ENCODE measurements around the gene HES4. TPM values are rescaled to one million over a fixed set of nuclear protein-coding genes. Genes with fewer than 3 reads are reported as not detected.
A peak's percentile ranks its signal among the peaks of the same experiment; 100 is the strongest.

The HES4 gene
- total and polyA plus RNA-seq, 2 of the 13 experiments (the other 11 are each of a cell fraction or from before 2014, with no cell fraction given) = 8.8 to 10.6 TPM

DNA sequence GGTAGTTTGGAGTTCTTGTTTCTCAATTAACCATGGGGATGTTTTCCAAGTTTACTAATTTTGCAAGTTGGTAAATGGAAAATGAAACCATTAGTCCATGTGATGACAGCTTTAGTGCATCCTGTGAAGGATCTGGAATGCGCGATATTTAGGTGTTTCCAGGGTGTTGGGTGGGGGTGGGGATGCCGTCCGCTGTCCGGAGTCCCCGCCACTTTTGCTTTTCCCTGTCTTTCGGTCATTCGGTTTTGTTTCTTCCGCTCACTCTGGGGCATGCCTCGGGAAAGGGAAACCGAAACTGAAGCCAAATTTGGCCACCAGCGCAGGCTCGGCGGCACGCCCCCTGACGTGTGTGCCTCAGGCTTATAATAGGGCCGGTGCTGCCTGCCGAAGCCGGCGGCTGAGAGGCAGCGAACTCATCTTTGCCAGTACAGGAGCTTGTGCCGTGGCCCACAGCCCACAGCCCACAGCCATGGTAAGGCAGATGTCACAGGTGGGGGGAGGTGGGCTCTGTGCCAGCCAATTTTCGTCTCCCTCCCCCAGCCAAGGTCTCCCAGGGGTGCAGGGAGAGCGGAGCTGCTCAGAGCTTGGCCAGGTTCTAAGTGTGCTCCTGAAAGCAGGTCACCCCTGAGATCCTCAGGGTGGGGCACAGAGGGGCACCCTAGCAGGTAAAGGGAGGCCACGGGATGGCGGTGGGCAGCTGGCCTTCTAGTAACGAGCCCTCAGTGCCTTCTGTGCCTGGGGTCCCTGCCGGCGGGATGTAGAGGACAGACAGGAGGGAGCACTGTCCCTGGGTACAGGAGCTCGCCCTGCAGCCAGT, 13.4 kb upstream of the HES4 start, which contains the start of gene ISG15 (continued):
- TF ChIP-seq, protein P1, sequence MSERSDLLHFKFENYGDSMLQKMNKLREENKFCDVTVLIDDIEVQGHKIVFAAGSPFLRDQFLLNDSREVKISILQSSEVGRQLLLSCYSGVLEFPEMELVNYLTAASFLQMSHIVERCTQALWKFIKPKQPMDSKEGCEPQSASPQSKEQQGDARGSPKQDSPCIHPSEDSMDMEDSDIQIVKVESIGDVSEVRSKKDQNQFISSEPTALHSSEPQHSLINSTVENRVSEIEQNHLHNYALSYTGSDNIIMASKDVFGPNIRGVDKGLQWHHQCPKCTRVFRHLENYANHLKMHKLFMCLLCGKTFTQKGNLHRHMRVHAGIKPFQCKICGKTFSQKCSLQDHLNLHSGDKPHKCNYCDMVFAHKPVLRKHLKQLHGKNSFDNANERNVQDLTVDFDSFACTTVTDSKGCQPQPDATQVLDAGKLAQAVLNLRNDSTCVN (CRISPR knock-in tag; IDR thresholded peaks at IDR 0.05; ENCODE audit: borderline replicate concordance) = peak; percentile 46; the same call in 1 of the 2 replicates
- TF ChIP-seq, protein P2, sequence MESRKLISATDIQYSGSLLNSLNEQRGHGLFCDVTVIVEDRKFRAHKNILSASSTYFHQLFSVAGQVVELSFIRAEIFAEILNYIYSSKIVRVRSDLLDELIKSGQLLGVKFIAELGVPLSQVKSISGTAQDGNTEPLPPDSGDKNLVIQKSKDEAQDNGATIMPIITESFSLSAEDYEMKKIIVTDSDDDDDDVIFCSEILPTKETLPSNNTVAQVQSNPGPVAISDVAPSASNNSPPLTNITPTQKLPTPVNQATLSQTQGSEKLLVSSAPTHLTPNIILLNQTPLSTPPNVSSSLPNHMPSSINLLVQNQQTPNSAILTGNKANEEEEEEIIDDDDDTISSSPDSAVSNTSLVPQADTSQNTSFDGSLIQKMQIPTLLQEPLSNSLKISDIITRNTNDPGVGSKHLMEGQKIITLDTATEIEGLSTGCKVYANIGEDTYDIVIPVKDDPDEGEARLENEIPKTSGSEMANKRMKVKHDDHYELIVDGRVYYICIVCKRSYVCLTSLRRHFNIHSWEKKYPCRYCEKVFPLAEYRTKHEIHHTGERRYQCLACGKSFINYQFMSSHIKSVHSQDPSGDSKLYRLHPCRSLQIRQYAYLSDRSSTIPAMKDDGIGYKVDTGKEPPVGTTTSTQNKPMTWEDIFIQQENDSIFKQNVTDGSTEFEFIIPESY (CRISPR knock-in tag; IDR thresholded peaks at IDR 0.05) = peak; percentile 28; the same call in 1 of the 2 replicates
- 0 out of 2 replicates have a peak, but pooled peaks have one; percentile 37 for TF ChIP-seq KLF6 (CRISPR knock-in tag; IDR thresholded peaks at IDR 0.05)
- TF ChIP-seq SP4 (CRISPR knock-in tag; IDR thresholded peaks at IDR 0.05) = 0 out of 2 replicates have a peak, but pooled peaks have one; percentile 32
- no peak for TF ChIP-seq ZNF383 (CRISPR knock-in tag; IDR thresholded peaks at IDR 0.05; ENCODE audit: borderline replicate concordance)
- TF ChIP-seq, protein P3, sequence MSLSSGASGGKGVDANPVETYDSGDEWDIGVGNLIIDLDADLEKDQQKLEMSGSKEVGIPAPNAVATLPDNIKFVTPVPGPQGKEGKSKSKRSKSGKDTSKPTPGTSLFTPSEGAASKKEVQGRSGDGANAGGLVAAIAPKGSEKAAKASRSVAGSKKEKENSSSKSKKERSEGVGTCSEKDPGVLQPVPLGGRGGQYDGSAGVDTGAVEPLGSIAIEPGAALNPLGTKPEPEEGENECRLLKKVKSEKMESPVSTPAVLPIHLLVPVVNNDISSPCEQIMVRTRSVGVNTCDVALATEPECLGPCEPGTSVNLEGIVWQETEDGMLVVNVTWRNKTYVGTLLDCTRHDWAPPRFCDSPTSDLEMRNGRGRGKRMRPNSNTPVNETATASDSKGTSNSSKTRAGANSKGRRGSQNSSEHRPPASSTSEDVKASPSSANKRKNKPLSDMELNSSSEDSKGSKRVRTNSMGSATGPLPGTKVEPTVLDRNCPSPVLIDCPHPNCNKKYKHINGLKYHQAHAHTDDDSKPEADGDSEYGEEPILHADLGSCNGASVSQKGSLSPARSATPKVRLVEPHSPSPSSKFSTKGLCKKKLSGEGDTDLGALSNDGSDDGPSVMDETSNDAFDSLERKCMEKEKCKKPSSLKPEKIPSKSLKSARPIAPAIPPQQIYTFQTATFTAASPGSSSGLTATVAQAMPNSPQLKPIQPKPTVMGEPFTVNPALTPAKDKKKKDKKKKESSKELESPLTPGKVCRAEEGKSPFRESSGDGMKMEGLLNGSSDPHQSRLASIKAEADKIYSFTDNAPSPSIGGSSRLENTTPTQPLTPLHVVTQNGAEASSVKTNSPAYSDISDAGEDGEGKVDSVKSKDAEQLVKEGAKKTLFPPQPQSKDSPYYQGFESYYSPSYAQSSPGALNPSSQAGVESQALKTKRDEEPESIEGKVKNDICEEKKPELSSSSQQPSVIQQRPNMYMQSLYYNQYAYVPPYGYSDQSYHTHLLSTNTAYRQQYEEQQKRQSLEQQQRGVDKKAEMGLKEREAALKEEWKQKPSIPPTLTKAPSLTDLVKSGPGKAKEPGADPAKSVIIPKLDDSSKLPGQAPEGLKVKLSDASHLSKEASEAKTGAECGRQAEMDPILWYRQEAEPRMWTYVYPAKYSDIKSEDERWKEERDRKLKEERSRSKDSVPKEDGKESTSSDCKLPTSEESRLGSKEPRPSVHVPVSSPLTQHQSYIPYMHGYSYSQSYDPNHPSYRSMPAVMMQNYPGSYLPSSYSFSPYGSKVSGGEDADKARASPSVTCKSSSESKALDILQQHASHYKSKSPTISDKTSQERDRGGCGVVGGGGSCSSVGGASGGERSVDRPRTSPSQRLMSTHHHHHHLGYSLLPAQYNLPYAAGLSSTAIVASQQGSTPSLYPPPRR (CRISPR knock-in tag; IDR thresholded peaks at IDR 0.05; ENCODE audit: borderline replicate concordance) = 0 out of 2 replicates have a peak, but pooled peaks have one; percentile 20
- TF ChIP-seq, protein P4, sequence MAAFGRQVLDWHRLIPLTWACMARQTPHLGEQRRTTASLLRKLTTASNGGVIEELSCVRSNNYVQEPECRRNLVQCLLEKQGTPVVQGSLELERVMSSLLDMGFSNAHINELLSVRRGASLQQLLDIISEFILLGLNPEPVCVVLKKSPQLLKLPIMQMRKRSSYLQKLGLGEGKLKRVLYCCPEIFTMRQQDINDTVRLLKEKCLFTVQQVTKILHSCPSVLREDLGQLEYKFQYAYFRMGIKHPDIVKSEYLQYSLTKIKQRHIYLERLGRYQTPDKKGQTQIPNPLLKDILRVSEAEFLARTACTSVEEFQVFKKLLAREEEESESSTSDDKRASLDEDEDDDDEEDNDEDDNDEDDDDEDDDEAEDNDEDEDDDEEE (CRISPR knock-in tag; IDR thresholded peaks at IDR 0.05) = peak; percentile 71; the same call in 1 of the 2 replicates
- TF ChIP-seq SOX6 (IDR thresholded peaks at IDR 0.05) = no peak
- TF ChIP-seq SOX6 (CRISPR knock-in tag; IDR thresholded peaks at IDR 0.05) = 0 out of 2 replicates have a peak, but pooled peaks have one; percentile 22
- peak; percentile 60 for TF ChIP-seq GABPB1 (CRISPR knock-in tag; IDR thresholded peaks at IDR 0.05)
- TF ChIP-seq MXD4 (CRISPR knock-in tag; IDR thresholded peaks at IDR 0.05) = peak; percentile 77
- TF ChIP-seq RFXANK (CRISPR knock-in tag; IDR thresholded peaks at IDR 0.05) = 0 out of 2 replicates have a peak, but pooled peaks have one; percentile 42
- peak; percentile 46 for TF ChIP-seq ASH2L (IDR thresholded peaks at IDR 0.05; ENCODE audit: insufficient read length, low read depth, low read length)

Measured in HepG2 (cell line).